H1 (cell line): Measurements from ENCODE around the gene CCDC24. TPM values are rescaled to one million over a fixed set of nuclear protein-coding genes. Genes with fewer than 3 reads are reported as not detected.

Source experiments
- BRCA1 ChIP-seq: IDR thresholded peaks from 2 replicates; pipeline ENCODE4 v1.6.1; 2012; ENCODE audit warnings: low read depth, low read length, improper control_type of control experiment
- CHD2 ChIP-seq: IDR thresholded peaks from 2 replicates; pipeline ENCODE4 v1.6.1; 2012; ENCODE audit warnings: low read length, improper control_type of control experiment
- EGR1 ChIP-seq: IDR thresholded peaks from 2 replicates; pipeline ENCODE4 v1.6.1; 2011; ENCODE audit warnings: low read depth, low read length, borderline replicate concordance
- EZH2 ChIP-seq: fragments of 200-600 bp; sonication (generic); IDR thresholded peaks from 2 replicates; pipeline ENCODE4 v1.7.1; 2012; ENCODE audit warnings: low read depth, mild to moderate bottlenecking, moderate library complexity, low read length, inconsistent platforms; ENCODE audit not compliant: severe bottlenecking
- HDAC6 ChIP-seq: IDR thresholded peaks from one replicate; pipeline ENCODE4 v1.7.1; 2012; ENCODE audit warnings: low read depth, mild to moderate bottlenecking, inconsistent platforms, low read length, moderate library complexity
- JUND ChIP-seq: IDR thresholded peaks from 2 replicates; pipeline ENCODE4 v1.6.1; 2011; ENCODE audit warnings: mild to moderate bottlenecking, improper control_type of control experiment, low read length
- POLR2AphosphoS5 ChIP-seq: IDR thresholded peaks from 2 replicates; pipeline ENCODE4 v1.6.1; 2011; ENCODE audit warnings: low read depth, low read length
- RXRA ChIP-seq: IDR thresholded peaks from 2 replicates; pipeline ENCODE4 v1.6.1; 2011; ENCODE audit warnings: low read depth, mild to moderate bottlenecking, low read length, moderate library complexity; ENCODE audit not compliant: insufficient read depth
- SAP30 ChIP-seq: fragments of 300-600 bp; sonication (generic); IDR thresholded peaks from 2 replicates; pipeline ENCODE4 v1.7.1; 2012; ENCODE audit warnings: low read length, moderate library complexity, mild to moderate bottlenecking, inconsistent platforms; ENCODE audit not compliant: insufficient read depth, insufficient replicate concordance
- polyA plus RNA-seq, 7 experiments: library from polyadenylated mRNA; depleted of rRNA in 3 of 7; stranded (reverse) in 5 of 7; unstranded in 2 of 7; fragments of >200 nt in 5 of 7; fragments of 200-250 nt in 2 of 7; gene quantifications; 1 replicate in 5 of 7; 2 replicates in 1 of 7; 4 replicates in 1 of 7; pipeline versions ENCODE4 v1.2.1 to v1.2.3, GENCODE V29; 2011 to 2013; ENCODE audit warnings: missing spikeins in 2 of 7, mixed read lengths in 2 of 7
- total RNA-seq: library from RNA; stranded (reverse); fragmentation: NEBNext Ultra II Directional; extraction: Animal tissue kit (Norgen Biotek cat#: 25700); gene quantifications from 2 replicates; pipeline ENCODE4 v1.2.1, GENCODE V29; 2021
- TF ChIP-seq, protein P1 (sequence below): fragments of 300-600 bp; sonication (generic); IDR thresholded peaks from 2 replicates; pipeline ENCODE4 v1.7.1; 2012; ENCODE audit warnings: low read length, moderate library complexity, mild to moderate bottlenecking, inconsistent platforms; ENCODE audit not compliant: insufficient replicate concordance
- TF ChIP-seq, protein P2 (sequence below): IDR thresholded peaks from 2 replicates; pipeline ENCODE4 v1.6.1; 2012; ENCODE audit warnings: low read length, inconsistent platforms

CCDC24 gene
- total and polyA plus RNA-seq, 2 of the 8 experiments (the other 6 are each of a cell fraction or from before 2014, with no cell fraction given) = 11.2 to 11.4 TPM

GRCh38 chr1:44045064-44045463, 53.7 kb downstream of the CCDC24 start (continued):
- TF ChIP-seq, protein P1, sequence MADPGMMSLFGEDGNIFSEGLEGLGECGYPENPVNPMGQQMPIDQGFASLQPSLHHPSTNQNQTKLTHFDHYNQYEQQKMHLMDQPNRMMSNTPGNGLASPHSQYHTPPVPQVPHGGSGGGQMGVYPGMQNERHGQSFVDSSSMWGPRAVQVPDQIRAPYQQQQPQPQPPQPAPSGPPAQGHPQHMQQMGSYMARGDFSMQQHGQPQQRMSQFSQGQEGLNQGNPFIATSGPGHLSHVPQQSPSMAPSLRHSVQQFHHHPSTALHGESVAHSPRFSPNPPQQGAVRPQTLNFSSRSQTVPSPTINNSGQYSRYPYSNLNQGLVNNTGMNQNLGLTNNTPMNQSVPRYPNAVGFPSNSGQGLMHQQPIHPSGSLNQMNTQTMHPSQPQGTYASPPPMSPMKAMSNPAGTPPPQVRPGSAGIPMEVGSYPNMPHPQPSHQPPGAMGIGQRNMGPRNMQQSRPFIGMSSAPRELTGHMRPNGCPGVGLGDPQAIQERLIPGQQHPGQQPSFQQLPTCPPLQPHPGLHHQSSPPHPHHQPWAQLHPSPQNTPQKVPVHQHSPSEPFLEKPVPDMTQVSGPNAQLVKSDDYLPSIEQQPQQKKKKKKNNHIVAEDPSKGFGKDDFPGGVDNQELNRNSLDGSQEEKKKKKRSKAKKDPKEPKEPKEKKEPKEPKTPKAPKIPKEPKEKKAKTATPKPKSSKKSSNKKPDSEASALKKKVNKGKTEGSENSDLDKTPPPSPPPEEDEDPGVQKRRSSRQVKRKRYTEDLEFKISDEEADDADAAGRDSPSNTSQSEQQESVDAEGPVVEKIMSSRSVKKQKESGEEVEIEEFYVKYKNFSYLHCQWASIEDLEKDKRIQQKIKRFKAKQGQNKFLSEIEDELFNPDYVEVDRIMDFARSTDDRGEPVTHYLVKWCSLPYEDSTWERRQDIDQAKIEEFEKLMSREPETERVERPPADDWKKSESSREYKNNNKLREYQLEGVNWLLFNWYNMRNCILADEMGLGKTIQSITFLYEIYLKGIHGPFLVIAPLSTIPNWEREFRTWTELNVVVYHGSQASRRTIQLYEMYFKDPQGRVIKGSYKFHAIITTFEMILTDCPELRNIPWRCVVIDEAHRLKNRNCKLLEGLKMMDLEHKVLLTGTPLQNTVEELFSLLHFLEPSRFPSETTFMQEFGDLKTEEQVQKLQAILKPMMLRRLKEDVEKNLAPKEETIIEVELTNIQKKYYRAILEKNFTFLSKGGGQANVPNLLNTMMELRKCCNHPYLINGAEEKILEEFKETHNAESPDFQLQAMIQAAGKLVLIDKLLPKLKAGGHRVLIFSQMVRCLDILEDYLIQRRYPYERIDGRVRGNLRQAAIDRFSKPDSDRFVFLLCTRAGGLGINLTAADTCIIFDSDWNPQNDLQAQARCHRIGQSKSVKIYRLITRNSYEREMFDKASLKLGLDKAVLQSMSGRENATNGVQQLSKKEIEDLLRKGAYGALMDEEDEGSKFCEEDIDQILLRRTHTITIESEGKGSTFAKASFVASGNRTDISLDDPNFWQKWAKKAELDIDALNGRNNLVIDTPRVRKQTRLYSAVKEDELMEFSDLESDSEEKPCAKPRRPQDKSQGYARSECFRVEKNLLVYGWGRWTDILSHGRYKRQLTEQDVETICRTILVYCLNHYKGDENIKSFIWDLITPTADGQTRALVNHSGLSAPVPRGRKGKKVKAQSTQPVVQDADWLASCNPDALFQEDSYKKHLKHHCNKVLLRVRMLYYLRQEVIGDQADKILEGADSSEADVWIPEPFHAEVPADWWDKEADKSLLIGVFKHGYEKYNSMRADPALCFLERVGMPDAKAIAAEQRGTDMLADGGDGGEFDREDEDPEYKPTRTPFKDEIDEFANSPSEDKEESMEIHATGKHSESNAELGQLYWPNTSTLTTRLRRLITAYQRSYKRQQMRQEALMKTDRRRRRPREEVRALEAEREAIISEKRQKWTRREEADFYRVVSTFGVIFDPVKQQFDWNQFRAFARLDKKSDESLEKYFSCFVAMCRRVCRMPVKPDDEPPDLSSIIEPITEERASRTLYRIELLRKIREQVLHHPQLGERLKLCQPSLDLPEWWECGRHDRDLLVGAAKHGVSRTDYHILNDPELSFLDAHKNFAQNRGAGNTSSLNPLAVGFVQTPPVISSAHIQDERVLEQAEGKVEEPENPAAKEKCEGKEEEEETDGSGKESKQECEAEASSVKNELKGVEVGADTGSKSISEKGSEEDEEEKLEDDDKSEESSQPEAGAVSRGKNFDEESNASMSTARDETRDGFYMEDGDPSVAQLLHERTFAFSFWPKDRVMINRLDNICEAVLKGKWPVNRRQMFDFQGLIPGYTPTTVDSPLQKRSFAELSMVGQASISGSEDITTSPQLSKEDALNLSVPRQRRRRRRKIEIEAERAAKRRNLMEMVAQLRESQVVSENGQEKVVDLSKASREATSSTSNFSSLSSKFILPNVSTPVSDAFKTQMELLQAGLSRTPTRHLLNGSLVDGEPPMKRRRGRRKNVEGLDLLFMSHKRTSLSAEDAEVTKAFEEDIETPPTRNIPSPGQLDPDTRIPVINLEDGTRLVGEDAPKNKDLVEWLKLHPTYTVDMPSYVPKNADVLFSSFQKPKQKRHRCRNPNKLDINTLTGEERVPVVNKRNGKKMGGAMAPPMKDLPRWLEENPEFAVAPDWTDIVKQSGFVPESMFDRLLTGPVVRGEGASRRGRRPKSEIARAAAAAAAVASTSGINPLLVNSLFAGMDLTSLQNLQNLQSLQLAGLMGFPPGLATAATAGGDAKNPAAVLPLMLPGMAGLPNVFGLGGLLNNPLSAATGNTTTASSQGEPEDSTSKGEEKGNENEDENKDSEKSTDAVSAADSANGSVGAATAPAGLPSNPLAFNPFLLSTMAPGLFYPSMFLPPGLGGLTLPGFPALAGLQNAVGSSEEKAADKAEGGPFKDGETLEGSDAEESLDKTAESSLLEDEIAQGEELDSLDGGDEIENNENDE = no peak
- TF ChIP-seq EGR1 (no peak), SAP30 (no peak), CHD2 (no peak), RXRA (no peak), POLR2AphosphoS5 (no peak), HDAC6 (no peak), EZH2 (no peak), JUND (no peak), BRCA1 (no peak)
- TF ChIP-seq, protein P2, sequence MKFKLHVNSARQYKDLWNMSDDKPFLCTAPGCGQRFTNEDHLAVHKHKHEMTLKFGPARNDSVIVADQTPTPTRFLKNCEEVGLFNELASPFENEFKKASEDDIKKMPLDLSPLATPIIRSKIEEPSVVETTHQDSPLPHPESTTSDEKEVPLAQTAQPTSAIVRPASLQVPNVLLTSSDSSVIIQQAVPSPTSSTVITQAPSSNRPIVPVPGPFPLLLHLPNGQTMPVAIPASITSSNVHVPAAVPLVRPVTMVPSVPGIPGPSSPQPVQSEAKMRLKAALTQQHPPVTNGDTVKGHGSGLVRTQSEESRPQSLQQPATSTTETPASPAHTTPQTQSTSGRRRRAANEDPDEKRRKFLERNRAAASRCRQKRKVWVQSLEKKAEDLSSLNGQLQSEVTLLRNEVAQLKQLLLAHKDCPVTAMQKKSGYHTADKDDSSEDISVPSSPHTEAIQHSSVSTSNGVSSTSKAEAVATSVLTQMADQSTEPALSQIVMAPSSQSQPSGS = no peak
